Activated B cell treated with CpG ODN at 0.5 μM for 24 hours (primary cell): Measurements from ENCODE around the gene TAS2R16. TPM values are rescaled to one million over a fixed set of nuclear protein-coding genes. Genes with fewer than 3 reads are reported as not detected.

ENCODE experiments used
- ATAC-seq: fragments of 200-7000 bp; cut with Tn5 transposase; one replicate; pipeline ENCODE4 v1.10.0; 2021; ENCODE audit warnings: low read depth, mild to moderate bottlenecking, moderate library complexity
- CTCF ChIA-PET: fragments of 350-600 bp; sonication (Branson Sonifier 250); formaldehyde crosslinking; loops from one replicate; lab custom pipeline; 2021; ENCODE audit warnings: antibody characterized with exemption; lab: Charles Lee
- POLR2A ChIA-PET: fragments of 350-600 bp; sonication (Branson Sonifier 250); formaldehyde crosslinking; loops from one replicate; lab custom pipeline; 2021; ENCODE audit warnings: antibody characterized with exemption; lab: Charles Lee
- DNase-seq: peaks from one replicate; pipeline ENCODE4 v3.0.0; 2022
- H3K27ac Mint-ChIP-seq: one replicate; pipeline ENCODE4 v1.8.0; 2020; ENCODE audit warnings: mixed read lengths
- H3K27me3 Mint-ChIP-seq: one replicate; pipeline ENCODE4 v1.8.0; 2021; ENCODE audit warnings: mixed read lengths
- H3K36me3 Mint-ChIP-seq: one replicate; pipeline ENCODE4 v1.8.0; 2021; ENCODE audit warnings: low read depth, mixed read lengths
- H3K4me1 Mint-ChIP-seq: one replicate; pipeline ENCODE4 v1.8.0; 2021; ENCODE audit warnings: mixed read lengths
- H3K4me3 Mint-ChIP-seq: one replicate; pipeline ENCODE4 v1.8.0; 2020; ENCODE audit warnings: mild to moderate bottlenecking, mixed read lengths
- H3K9me3 Mint-ChIP-seq: one replicate; pipeline ENCODE4 v1.8.0; 2020; ENCODE audit warnings: mixed read lengths
- CTCF ChIP-seq: fragments of 200-600 bp; IDR thresholded peaks from one replicate; pipeline ENCODE4 v1.8.0; 2022; ENCODE audit warnings: antibody characterized with exemption, mild to moderate bottlenecking
- intact Hi-C: fragments of 100-400 bp; cut with micrococcal nuclease; formaldehyde crosslinking; loops from one replicate; pipeline ENCODE4 v1.15.1; 2024
- total RNA-seq: library from RNA; stranded (reverse); gene quantifications from 2 replicates; pipeline ENCODE4 v1.2.3, GENCODE V29; 2022

Gene TAS2R16
- total RNA-seq, 1 donor from 2014 or later, result not detected

- no peaks in the 10 kb centered on the region for H3K36me3 Mint-ChIP-seq
- no peak overlapping the region for H3K27ac Mint-ChIP-seq
- intact Hi-C loops, result no loop called here
- no peaks in the 10 kb centered on the region for H3K27me3 Mint-ChIP-seq
- ATAC-seq, result no peak
- peaks cover 8% of the 10 kb centered on the region for H3K9me3 Mint-ChIP-seq
- H3K4me1 Mint-ChIP-seq, result no peaks in the 10 kb centered on the region
- H3K4me3 Mint-ChIP-seq, result no peak overlapping the region
- no peak for TF ChIP-seq CTCF
- CTCF ChIA-PET, result no interaction called here
- DNase-seq, result no peak
- POLR2A ChIA-PET, result no interaction called here
These were observed 27.1 kb upstream of the TAS2R16 start for GRCh38 chr7:123022576-123022975.

- intact Hi-C loops, result no loop called here
- no peaks in the 10 kb centered on the region for H3K27me3 Mint-ChIP-seq
- H3K9me3 Mint-ChIP-seq, result peaks cover 12% of the 10 kb centered on the region
- no peak for ATAC-seq
- CTCF ChIA-PET, result no interaction called here
- H3K4me1 Mint-ChIP-seq, result no peaks in the 10 kb centered on the region
- H3K36me3 Mint-ChIP-seq, result no peaks in the 10 kb centered on the region
- DNase-seq, result no peak
- H3K27ac Mint-ChIP-seq, result no peak overlapping the region
- H3K4me3 Mint-ChIP-seq, result no peak overlapping the region
- POLR2A ChIA-PET, result no interaction called here
- no peak for TF ChIP-seq CTCF
These were observed 16.9 kb upstream of the TAS2R16 start for GRCh38 chr7:123012435-123012834.

- DNase-seq, result no peak
- ATAC-seq, result no peak
- ChIA-PET CTCF (no interaction called here), POLR2A (no interaction called here)
- H3K27ac Mint-ChIP-seq, result no peak overlapping the region
- H3K27me3 Mint-ChIP-seq, result no peaks in the 10 kb centered on the region
- H3K4me3 Mint-ChIP-seq, result no peak overlapping the region
- intact Hi-C loops, result no loop called here
- peaks cover 9% of the 10 kb centered on the region for H3K9me3 Mint-ChIP-seq
- no peaks in the 10 kb centered on the region for H3K36me3 Mint-ChIP-seq
- H3K4me1 Mint-ChIP-seq, result no peaks in the 10 kb centered on the region
- TF ChIP-seq CTCF, result no peak
These were observed 16.4 kb upstream of the TAS2R16 start for GRCh38 chr7:123011766-123012369.

- Mint-ChIP-seq H3K27me3 (no peaks in the 10 kb centered on the region), H3K4me1 (no peaks in the 10 kb centered on the region), H3K36me3 (no peaks in the 10 kb centered on the region), H3K4me3 (no peak overlapping the region), H3K27ac (no peak overlapping the region), H3K9me3 (peaks cover 3% of the 10 kb centered on the region)
- ChIA-PET CTCF (no interaction called here), POLR2A (no interaction called here)
- no peak for ATAC-seq
- TF ChIP-seq CTCF, result no peak
- DNase-seq, result no peak
- intact Hi-C loops, result no loop called here
These were observed 9.4 kb upstream of the TAS2R16 start for GRCh38 chr7:123004931-123005330.

GRCh38 chr7:123003539-123004126 lies 8.1 kb upstream of the TAS2R16 start:
- ChIA-PET POLR2A (no interaction called here), CTCF (no interaction called here)
- Mint-ChIP-seq H3K36me3 (no peaks in the 10 kb centered on the region), H3K9me3 (peaks cover 3% of the 10 kb centered on the region), H3K27me3 (no peaks in the 10 kb centered on the region), H3K27ac (no peak overlapping the region), H3K4me1 (no peaks in the 10 kb centered on the region), H3K4me3 (no peak overlapping the region)
- no peak for ATAC-seq
- no peak for TF ChIP-seq CTCF
- intact Hi-C loops, result no loop called here
- no peak for DNase-seq
